ENCODE data around the gene PMEPA1.

PMEPA1 gene

GRCh38 chr20:57711826-57712225 is 2.0 kb upstream of the PMEPA1 start:
- H3K27ac ChIP-seq, result no peak overlapping the region; the same call in 1 of the 2 replicates
- no peak for TF ChIP-seq CTCF (conservative IDR thresholded peaks at IDR 0.05)
- no peak for TF ChIP-seq ZFX (IDR thresholded peaks at IDR 0.05)

GRCh38 chr20:57711311-57711712 is 1.5 kb upstream of the PMEPA1 start:
- peak overlapping the region; percentile 90 for H3K27ac ChIP-seq
- TF ChIP-seq CTCF (conservative IDR thresholded peaks at IDR 0.05) (no peak), ZFX (IDR thresholded peaks at IDR 0.05) (no peak)

DNA sequence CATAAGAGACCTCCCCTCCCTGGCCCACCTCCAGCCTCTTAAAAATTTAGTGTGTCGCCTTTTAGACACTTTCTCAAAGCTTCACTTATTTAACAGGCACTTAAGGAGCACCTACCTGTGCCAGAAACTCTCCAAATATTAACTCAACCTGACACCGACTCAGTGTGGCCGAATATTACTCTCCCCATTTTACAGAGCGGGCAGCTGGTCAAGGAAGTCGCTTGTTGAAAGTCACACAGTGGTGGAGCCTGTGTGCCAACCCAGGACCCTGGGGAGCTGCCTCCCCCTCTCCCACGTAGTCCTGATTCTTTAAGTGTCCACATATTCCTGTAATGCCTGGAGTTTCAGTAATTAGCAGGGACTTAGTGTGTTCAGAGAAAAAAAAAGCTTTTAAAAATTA is 1.0 kb upstream of the PMEPA1 start:
- TF ChIP-seq CTCF (conservative IDR thresholded peaks at IDR 0.05) (no peak), ZFX (IDR thresholded peaks at IDR 0.05) (no peak)
- peak overlapping the region; percentile 90 for H3K27ac ChIP-seq

GRCh38 chr20:57708694-57709673 is 831 bp downstream of the PMEPA1 start:
- H3K27ac ChIP-seq, result peak overlapping the region; percentile 90
- TF ChIP-seq CTCF (conservative IDR thresholded peaks at IDR 0.05) (no peak), ZFX (IDR thresholded peaks at IDR 0.05) (no peak)

- H3K27ac ChIP-seq, result peak overlapping the region; percentile 90
- TF ChIP-seq ZFX (IDR thresholded peaks at IDR 0.05) (no peak), CTCF (conservative IDR thresholded peaks at IDR 0.05) (no peak)
These were observed 1.7 kb downstream of the PMEPA1 start for GRCh38 chr20:57707849-57708693.

DNA sequence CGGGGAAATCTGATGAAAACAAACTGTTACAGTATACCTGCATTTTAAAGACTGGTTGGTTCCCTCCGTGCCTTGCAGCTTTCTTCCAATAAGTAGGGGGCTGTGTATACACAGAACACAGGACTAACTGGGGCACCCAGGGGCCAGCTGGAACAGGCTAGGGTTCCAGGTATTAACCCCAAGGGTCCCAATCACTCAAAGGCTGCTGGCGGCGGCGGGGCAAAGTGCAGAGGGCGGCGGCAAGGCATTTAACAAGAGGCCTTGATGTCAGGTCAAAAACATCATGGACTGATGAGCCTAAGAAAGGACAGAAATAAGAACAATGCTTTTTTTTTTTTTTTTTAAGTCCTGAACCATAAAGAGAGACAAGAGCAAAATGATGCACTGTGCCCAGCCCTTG is 2.5 kb downstream of the PMEPA1 start:
- H3K27ac ChIP-seq, result peak overlapping the region; percentile 90
- TF ChIP-seq CTCF (conservative IDR thresholded peaks at IDR 0.05) (no peak), ZFX (IDR thresholded peaks at IDR 0.05) (no peak)
